SIG-M5 (cell line): Measurements from ENCODE around the gene NEK7.
"Not testable (repeated sequence)": the region's sequence is repeated elsewhere in the genome, so short reads cannot be mapped to it uniquely, and the experiment has no call there.

Experiments used
- DNase-seq: peaks from one replicate; lab custom pipeline; 2025; lab: John Stamatoyannopoulos, UW

Gene NEK7

GRCh38 chr1:198171667-198172540 is 15.1 kb downstream of the NEK7 start:
- DNase-seq = no peak

GRCh38 chr1:198173832-198174231 is 17.0 kb downstream of the NEK7 start:
- DNase-seq = no peak

- DNase-seq = no peak
Measured at GRCh38 chr1:198174297-198174696, 17.5 kb downstream of the NEK7 start.

GRCh38 chr1:198175423-198176170 is 18.8 kb downstream of the NEK7 start:
- no peak for DNase-seq

- no peak for DNase-seq
Measured at GRCh38 chr1:198176179-198176578, 19.4 kb downstream of the NEK7 start.

GRCh38 chr1:198177546-198177945 is 20.7 kb downstream of the NEK7 start:
- no peak for DNase-seq

GRCh38 chr1:198178615-198179014 is 21.8 kb downstream of the NEK7 start:
- DNase-seq = no peak

GRCh38 chr1:198179556-198179981 is 22.8 kb downstream of the NEK7 start:
- no peak for DNase-seq

GRCh38 chr1:198183605-198184004 is 26.8 kb downstream of the NEK7 start:
- DNase-seq = no peak

GRCh38 chr1:198184516-198184915 is 27.7 kb downstream of the NEK7 start:
- DNase-seq = no peak

- DNase-seq = no peak
Measured at GRCh38 chr1:198185146-198185545, 28.3 kb downstream of the NEK7 start.

- DNase-seq = no peak
Measured at GRCh38 chr1:198185759-198186158, 29.0 kb downstream of the NEK7 start.

GRCh38 chr1:198186916-198187580 is 30.2 kb downstream of the NEK7 start:
- no peak for DNase-seq

- no peak for DNase-seq
Measured at GRCh38 chr1:198187973-198188588, 31.3 kb downstream of the NEK7 start.

- DNase-seq = no peak
Measured at GRCh38 chr1:198191117-198191516, 34.3 kb downstream of the NEK7 start.

GRCh38 chr1:198193871-198194270 is 37.1 kb downstream of the NEK7 start:
- not testable (repeated sequence) for DNase-seq

- DNase-seq = no peak
Measured at GRCh38 chr1:198196630-198197029, 39.8 kb downstream of the NEK7 start.

GRCh38 chr1:198197285-198197684 is 40.5 kb downstream of the NEK7 start:
- no peak for DNase-seq

- DNase-seq = no peak
Measured at GRCh38 chr1:198199105-198199504, 42.3 kb downstream of the NEK7 start.

- DNase-seq = no peak
Measured at GRCh38 chr1:198201956-198202784, 45.4 kb downstream of the NEK7 start.

GRCh38 chr1:198203434-198203833 is 46.6 kb downstream of the NEK7 start:
- DNase-seq = no peak
